IMR-90 (cell line): ENCODE data around the gene NR6A1. TPM values are rescaled to one million over a fixed set of nuclear protein-coding genes. Genes with fewer than 3 reads are reported as not detected.

Experiments used
- ATAC-seq: fragments of 200-7000 bp; cut with Tn5 transposase; 2 replicates; pipeline ENCODE4 v1.9.1; 2020; ENCODE audit warnings: low read depth, mild to moderate bottlenecking, moderate library complexity
- BruUV-seq: library from RNA; stranded (reverse); fragments of 400-500 nt; replicated peaks from 2 replicates; lab custom pipeline; 2021; lab: Mats Ljungman, UMichigan
- CTCF ChIA-PET: fragments of 300-600 bp; formaldehyde crosslinking; extraction: SDS; loops from one replicate; lab custom pipeline; 2021; ENCODE audit warnings: antibody characterized with exemption; lab: Yijun Ruan, JAX
- POLR2A ChIA-PET: fragments of 300-600 bp; sonication (Branson Sonifier 250); formaldehyde crosslinking; loops from one replicate; lab custom pipeline; 2022; ENCODE audit warnings: antibody characterized with exemption; ENCODE audit not compliant: unreplicated experiment; lab: Charles Lee
- DNase-seq: peaks from one replicate; pipeline ENCODE4 v3.0.0; 2013
- H2AFZ ChIP-seq: replicated peaks from 2 replicates; pipeline ENCODE3; 2013; ENCODE audit warnings: low read length, mild to moderate bottlenecking; ENCODE audit not compliant: poor library complexity
- H2AK5ac ChIP-seq: 2 replicates; pipeline ENCODE4 v1.6.1; 2013; ENCODE audit warnings: low read depth, low read length, inconsistent platforms
- H2AK9ac ChIP-seq: replicated peaks from 2 replicates; pipeline ENCODE3; 2013; ENCODE audit warnings: mild to moderate bottlenecking, low read depth, low read length, moderate library complexity; ENCODE audit not compliant: poor library complexity
- H2BK120ac ChIP-seq: 2 replicates; pipeline ENCODE4 v1.6.1; 2013; ENCODE audit warnings: low read depth, low read length, inconsistent platforms
- H2BK15ac ChIP-seq: 3 replicates; pipeline ENCODE4 v1.6.1; 2013; ENCODE audit warnings: low read depth, low read length, inconsistent platforms
- H2BK20ac ChIP-seq: 2 replicates; pipeline ENCODE4 v1.6.1; 2013; ENCODE audit warnings: low read depth, mild to moderate bottlenecking, inconsistent platforms, low read length, moderate library complexity
- H2BK5ac ChIP-seq: 2 replicates; pipeline ENCODE4 v1.6.1; 2013; ENCODE audit warnings: mild to moderate bottlenecking, low read depth, low read length, inconsistent platforms; ENCODE audit not compliant: poor library complexity, severe bottlenecking
- H3K14ac ChIP-seq: replicated peaks from 2 replicates; pipeline ENCODE4 v1.6.1; 2013; ENCODE audit warnings: low read depth, low read length, inconsistent platforms
- H3K18ac ChIP-seq: 2 replicates; pipeline ENCODE4 v1.6.1; 2013; ENCODE audit warnings: low read depth, low read length, control low read depth
- H3K23ac ChIP-seq: 2 replicates; pipeline ENCODE4 v1.6.1; 2013; ENCODE audit warnings: low read depth, low read length, inconsistent platforms
- H3K27ac ChIP-seq: 2 replicates; pipeline ENCODE4 v1.5.1; 2013; ENCODE audit warnings: mild to moderate bottlenecking, control low read depth, low read length; ENCODE audit not compliant: insufficient read depth
- H3K27me3 ChIP-seq: 2 replicates; pipeline ENCODE4 v1.6.1; 2013; ENCODE audit warnings: low read length; ENCODE audit not compliant: control insufficient read depth, insufficient read depth
- H3K36me3 ChIP-seq: 2 replicates; pipeline ENCODE4 v1.6.1; 2013; ENCODE audit warnings: low read length, mixed read lengths; ENCODE audit not compliant: control insufficient read depth, insufficient read depth
- H3K4ac ChIP-seq: 2 replicates; pipeline ENCODE4 v1.6.1; 2013; ENCODE audit warnings: low read depth, low read length, inconsistent platforms
- H3K4me1 ChIP-seq: 2 replicates; pipeline ENCODE4 v1.6.1; 2013; ENCODE audit warnings: low read length, mixed read lengths; ENCODE audit not compliant: control insufficient read depth, insufficient read depth
- H3K4me2 ChIP-seq: 2 replicates; pipeline ENCODE4 v1.6.1; 2013; ENCODE audit warnings: low read depth, mild to moderate bottlenecking, control low read depth, low read length, moderate library complexity
- H3K4me3 ChIP-seq: 2 replicates; pipeline ENCODE4 v1.5.1; 2013; ENCODE audit warnings: low read depth, mild to moderate bottlenecking, control low read depth, low read length, moderate library complexity; ENCODE audit not compliant: insufficient read depth
- H3K56ac ChIP-seq: 2 replicates; pipeline ENCODE4 v1.6.1; 2013; ENCODE audit warnings: low read length, inconsistent platforms; ENCODE audit not compliant: insufficient read depth; ENCODE audit errors: extremely low read depth
- H3K79me1 ChIP-seq, 2 experiments: 2 replicates each; pipeline ENCODE4 v1.6.1; 2013; ENCODE audit warnings: low read length in 2 of 2, inconsistent platforms in 1 of 2, low read depth in 1 of 2
- H3K9ac ChIP-seq: 2 replicates; pipeline ENCODE4 v1.6.1; 2013; ENCODE audit warnings: low read depth, low read length, control low read depth
- H3K9me1 ChIP-seq: 2 replicates; pipeline ENCODE4 v1.6.1; 2013; ENCODE audit warnings: low read length, inconsistent platforms; ENCODE audit not compliant: insufficient read depth
- H3K9me3 ChIP-seq: 2 replicates; pipeline ENCODE4 v1.6.1; 2013; ENCODE audit warnings: low read length; ENCODE audit not compliant: control insufficient read depth, insufficient read depth
- H4K20me1 ChIP-seq: 2 replicates; pipeline ENCODE4 v1.6.1; 2013; ENCODE audit warnings: low read length, inconsistent platforms; ENCODE audit not compliant: insufficient read depth
- H4K5ac ChIP-seq: 2 replicates; pipeline ENCODE4 v1.6.1; 2013; ENCODE audit warnings: mild to moderate bottlenecking, low read depth, low read length, control low read depth
- H4K8ac ChIP-seq, 2 experiments: 2 replicates each; pipeline ENCODE4 v1.6.1; 2013; ENCODE audit warnings: low read depth in 2 of 2, low read length in 2 of 2, control low read depth in 1 of 2, inconsistent platforms in 1 of 2
- H4K91ac ChIP-seq: 2 replicates; pipeline ENCODE4 v1.6.1; 2013; ENCODE audit warnings: low read depth, low read length, inconsistent platforms; ENCODE audit not compliant: insufficient read depth
- BHLHE40 ChIP-seq: fragments of 150-350 bp; IDR thresholded peaks from 2 replicates; pipeline ENCODE4 v1.6.1; 2016; ENCODE audit warnings: mild to moderate bottlenecking, low read depth, low read length
- CHD1 ChIP-seq: IDR thresholded peaks from 2 replicates; pipeline ENCODE4 v1.6.1; 2012; ENCODE audit warnings: low read depth, low read length, improper control_type of control experiment
- MAZ ChIP-seq: IDR thresholded peaks from 2 replicates; pipeline ENCODE4 v1.6.1; 2012; ENCODE audit warnings: low read depth, mild to moderate bottlenecking, low read length, improper control_type of control experiment, moderate library complexity, borderline replicate concordance
- NFE2L2 ChIP-seq: fragments of 150-350 bp; IDR thresholded peaks from 2 replicates; pipeline ENCODE4 v1.6.1; 2016; ENCODE audit warnings: low read depth, mild to moderate bottlenecking, low read length
- RAD21 ChIP-seq: IDR thresholded peaks from 2 replicates; pipeline ENCODE4 v1.6.1; 2012; ENCODE audit warnings: low read length, improper control_type of control experiment
- WGBS, 2 experiments: methylation state at CpG; one replicate each; pipeline versions ENCODE4 v1.1.5 to v1.1.7; 2013; ENCODE audit warnings: missing lambda C conversion rate in 2 of 2; ENCODE audit not compliant: insufficient read length in 1 of 2; ENCODE audit errors: extremely low coverage in 2 of 2; 5-methylcytosine and 5-hydroxymethylcytosine counted together
- dilution Hi-C: fragments of 300-500 bp; cut with HindIII; formaldehyde crosslinking; loops from one replicate; pipeline ENCODE4 v1.14.3; 2018; ENCODE audit warnings: low sequenced_read_pairs; ENCODE audit not compliant: unreplicated experiment
- in situ Hi-C: fragments of 300-500 bp; cut with MboI; formaldehyde crosslinking; loops from 3 replicates; pipeline ENCODE4 v1.14.3; 2019; ENCODE audit warnings: low sequenced_read_pairs, inconsistent platforms, mixed read lengths
- intact Hi-C: fragments of 100-400 bp; cut with micrococcal nuclease; formaldehyde crosslinking; loops from 2 replicates; pipeline ENCODE4 v1.10.0; 2022
- polyA plus RNA-seq, 3 experiments: library from polyadenylated mRNA; depleted of rRNA; stranded (reverse); fragments of >200 nt; gene quantifications; 2 replicates each; pipeline ENCODE4 v1.2.3, GENCODE V29; 2012; ENCODE audit warnings: low replicate concordance in 1 of 3
- total RNA-seq: library from RNA; depleted of rRNA; stranded (reverse); fragments of >200 nt; gene quantifications from 2 replicates; pipeline ENCODE4 v1.2.3, GENCODE V29; 2012

Gene NR6A1
- total and polyA plus RNA-seq, 2 of the 4 experiments (the other 2 are of a cell fraction), result 0.14 to 0.36 TPM

- WGBS, 2 experiments, result no CpG with 5 or more reads among the region's 14 CpGs
- H3K14ac ChIP-seq, result no peak overlapping the region
- no peak overlapping the region for H2BK15ac ChIP-seq
- H3K27me3 ChIP-seq, result peaks cover 81% of the 10 kb centered on the region
- H3K9me1 ChIP-seq, result no peaks in the 10 kb centered on the region
- BruUV-seq, result no TSS peak
- no peak overlapping the region for H3K18ac ChIP-seq
- no peak overlapping the region for H3K56ac ChIP-seq
- H3K9ac ChIP-seq, result no peak overlapping the region
- H2BK20ac ChIP-seq, result no peak overlapping the region
- TF ChIP-seq RAD21, result no peak
- TF ChIP-seq CHD1, result no peak
- TF ChIP-seq BHLHE40, result no peak
- no peak for TF ChIP-seq NFE2L2
- no peak for TF ChIP-seq MAZ
- H4K91ac ChIP-seq, result no peak overlapping the region
- no peak overlapping the region for H3K27ac ChIP-seq
- no peak overlapping the region for H2AK5ac ChIP-seq
- no peak overlapping the region for H2AK9ac ChIP-seq
- dilution Hi-C loops (no loop called here), intact Hi-C loops (no loop called here), in situ Hi-C loops (no loop called here)
- H4K8ac ChIP-seq, result no peak overlapping the region
- H3K4me2 ChIP-seq, result no peak overlapping the region
- no peaks in the 10 kb centered on the region for H4K20me1 ChIP-seq
- ATAC-seq (no peak), DNase-seq (no peak)
- no peak overlapping the region for H2AFZ ChIP-seq
- no peak overlapping the region for H3K23ac ChIP-seq
- no peak overlapping the region for H2BK120ac ChIP-seq
- ChIA-PET POLR2A (no interaction called here), CTCF (no interaction called here)
- no peaks in the 10 kb centered on the region for H3K4me1 ChIP-seq
- H4K5ac ChIP-seq, result no peak overlapping the region
- no peaks in the 10 kb centered on the region for H3K79me1 ChIP-seq
- H3K36me3 ChIP-seq, result no peaks in the 10 kb centered on the region
- H3K4ac ChIP-seq, result no peak overlapping the region
- no peaks in the 10 kb centered on the region for H3K9me3 ChIP-seq
- H2BK5ac ChIP-seq, result no peak overlapping the region
- no peak overlapping the region for H3K4me3 ChIP-seq
Measured at GRCh38 chr9:124475868-124476690, 295.0 kb downstream of the NR6A1 start.
